CD4-positive, alpha-beta T cell treated with Interleukin-6 at 100 ng/mL for 8 hours (primary cell): ENCODE results near the gene SMC1B.
A peak's percentile ranks its signal among the peaks of the same experiment; 100 is the strongest.

Source experiments
- DNase-seq: peaks from one replicate; pipeline ENCODE4 v3.0.0-alpha.2; 2020; ENCODE audit warnings: mixed read lengths, low spot score

SMC1B gene

DNA sequence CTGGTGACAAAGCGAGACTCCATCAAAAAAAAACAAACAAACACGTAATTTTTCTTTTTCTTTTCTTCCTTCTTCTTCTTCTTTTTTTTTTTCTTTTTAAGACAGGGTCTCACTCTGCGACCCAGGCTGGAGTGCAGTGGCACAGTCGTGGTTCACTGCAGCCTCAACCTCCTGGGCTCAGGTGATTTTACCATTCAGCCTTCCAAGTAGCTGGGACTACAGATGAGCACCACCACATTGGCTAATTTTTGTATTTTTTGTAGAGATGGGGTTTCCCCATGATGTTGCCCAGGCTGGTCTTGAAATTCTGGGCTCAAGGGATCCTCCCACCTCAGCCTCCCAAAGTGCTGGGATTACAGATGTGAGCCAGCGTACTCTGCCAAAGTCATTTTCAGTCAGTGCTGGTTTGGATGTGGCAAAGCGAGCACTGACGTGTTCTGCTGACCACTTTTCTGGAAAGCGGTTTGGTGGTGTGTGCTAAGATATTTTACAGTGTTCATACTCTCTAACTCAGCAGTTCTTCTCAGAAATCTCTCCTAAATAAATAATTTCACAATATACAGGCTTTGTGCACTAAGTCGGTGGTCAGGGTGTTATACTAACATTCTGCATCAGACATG, 92.9 kb downstream of the SMC1B start:
- no peak for DNase-seq

DNA sequence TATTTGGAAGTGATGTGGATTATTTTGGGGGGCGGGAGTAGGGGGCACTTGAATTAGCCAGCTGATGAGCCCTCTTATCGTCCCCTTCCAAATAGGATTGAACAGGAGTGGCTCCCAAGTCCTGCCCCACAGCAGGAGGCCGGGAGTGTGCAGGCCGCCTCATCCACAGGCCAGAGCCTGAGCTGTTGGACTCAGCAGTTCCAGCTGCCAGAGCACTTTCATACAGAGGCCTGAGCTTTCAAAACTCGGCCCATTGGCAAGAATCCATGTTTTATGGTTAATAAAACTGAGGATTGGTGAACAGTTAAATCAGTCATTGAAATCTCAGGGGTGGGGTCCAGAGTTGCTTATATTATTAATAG, 94.1 kb downstream of the SMC1B start:
- DNase-seq, result no peak

DNA sequence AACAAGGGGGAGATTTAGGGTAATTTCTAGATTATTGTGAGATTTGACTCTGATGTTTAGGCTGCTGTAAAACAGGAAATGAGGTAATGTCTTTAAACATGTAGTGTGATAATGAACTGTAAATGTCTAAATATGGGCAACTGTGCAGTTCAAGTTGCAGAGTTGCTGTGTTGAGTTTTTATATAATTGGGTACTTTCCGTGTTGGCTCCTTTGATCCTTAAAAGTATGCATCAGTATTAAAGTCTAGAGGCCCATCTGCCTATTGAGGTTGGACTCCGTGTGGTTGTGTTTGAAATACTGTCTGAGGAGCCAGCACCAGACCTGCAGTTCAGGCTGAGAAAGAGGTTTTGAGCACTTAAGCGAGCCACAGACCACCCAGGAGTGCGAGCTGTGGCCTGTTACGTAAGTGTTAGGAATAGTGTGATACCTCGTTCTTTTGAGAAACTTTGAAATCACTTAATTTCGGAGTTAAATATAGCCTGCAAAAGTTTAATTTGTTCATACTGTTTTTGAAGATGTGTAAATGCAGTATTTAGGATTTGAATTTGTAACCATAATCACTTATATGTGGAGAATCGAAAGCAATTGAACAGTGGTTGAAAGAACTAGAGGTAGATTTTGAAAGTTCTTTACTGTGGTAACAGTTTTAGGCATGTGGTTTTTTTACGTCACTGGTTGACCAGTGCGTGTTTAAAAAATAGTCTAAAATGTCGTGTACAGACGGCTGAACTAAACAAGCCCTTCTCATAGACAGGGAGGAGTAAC, 94.7 kb downstream of the SMC1B start:
- peak; percentile 54 for DNase-seq

DNA sequence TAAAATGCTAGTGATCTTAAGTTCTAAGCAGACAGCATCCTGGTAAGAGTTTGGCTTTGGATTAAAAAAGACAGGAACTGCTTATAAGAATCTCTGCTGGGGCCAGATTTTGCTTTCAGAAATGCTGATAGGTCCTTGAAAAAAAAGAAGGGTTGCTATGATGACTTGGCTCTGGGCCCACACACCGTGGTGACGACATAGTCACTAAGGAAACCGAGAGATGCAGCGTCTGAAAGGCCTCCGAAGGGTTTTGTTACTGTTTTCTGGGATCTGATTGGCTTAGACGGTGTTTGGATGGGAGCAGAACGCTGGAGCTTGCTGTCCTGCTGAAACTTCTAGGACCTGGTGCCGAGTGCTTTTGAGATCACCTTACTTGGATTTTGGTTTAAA, 95.2 kb downstream of the SMC1B start:
- peak; percentile 91 for DNase-seq

DNA sequence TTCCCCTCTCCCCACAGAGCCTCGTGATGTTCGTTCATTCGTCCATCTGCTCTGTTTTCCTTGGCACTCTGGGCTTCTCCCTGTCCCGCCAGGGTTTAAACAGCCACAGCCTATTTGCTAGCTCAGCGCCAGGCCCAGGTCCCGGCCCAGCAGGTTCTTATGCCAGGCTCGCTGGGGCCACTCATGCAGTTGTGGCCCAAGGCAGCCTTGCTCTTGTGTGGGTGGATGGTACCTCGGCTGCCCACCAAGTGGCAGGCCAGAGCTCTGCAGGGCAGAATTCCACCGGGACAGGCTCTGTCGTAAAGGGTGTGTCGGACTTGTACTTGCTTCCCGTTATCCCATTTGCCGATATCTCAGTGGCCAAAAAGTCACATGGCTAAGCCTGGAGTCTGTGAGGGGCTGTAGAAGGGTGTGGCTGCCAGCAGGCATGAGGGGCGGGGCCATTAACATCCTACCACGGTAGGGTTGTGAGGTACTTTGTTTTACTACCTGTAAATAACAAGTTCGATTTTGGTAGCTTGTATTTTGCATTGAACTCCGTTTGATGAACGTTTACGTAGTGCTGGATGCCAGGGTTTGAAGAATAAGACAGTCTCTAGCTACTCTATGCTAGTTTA, 95.7 kb downstream of the SMC1B start:
- DNase-seq, result no peak

DNA sequence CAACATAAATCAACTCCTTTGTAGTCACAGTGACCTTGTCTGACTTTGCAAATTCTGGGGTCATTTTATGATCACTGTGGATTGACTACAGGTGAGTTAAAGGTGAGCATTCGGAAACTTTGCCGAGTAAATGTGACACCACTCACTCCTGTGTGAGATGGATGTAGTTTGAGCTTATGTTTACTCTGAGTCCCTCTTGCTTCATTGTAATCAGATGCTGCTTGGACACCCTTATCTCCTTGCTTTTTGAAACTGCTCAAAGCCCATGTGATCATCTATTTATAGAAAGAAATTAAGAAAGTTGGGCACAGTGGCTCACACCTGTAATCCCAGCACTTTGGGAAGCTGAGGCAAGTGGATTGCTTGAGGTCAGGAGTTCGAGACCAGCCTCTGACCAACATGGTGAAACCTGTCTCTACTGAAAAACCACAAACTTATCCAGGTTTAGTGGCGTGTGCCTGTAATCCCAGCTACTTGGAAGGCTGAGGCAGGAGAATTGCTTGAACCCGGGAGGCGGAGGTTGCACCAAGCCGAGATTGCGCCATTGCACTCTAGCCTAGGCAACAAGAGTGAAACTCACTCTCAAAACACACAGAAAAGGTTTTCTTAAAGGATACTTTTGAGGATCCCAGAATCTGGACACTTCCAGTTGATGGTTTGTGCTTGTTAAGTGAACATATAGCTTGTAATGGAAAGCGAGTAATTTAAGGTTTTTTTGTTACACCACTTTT, 96.4 kb downstream of the SMC1B start:
- no peak for DNase-seq

DNA sequence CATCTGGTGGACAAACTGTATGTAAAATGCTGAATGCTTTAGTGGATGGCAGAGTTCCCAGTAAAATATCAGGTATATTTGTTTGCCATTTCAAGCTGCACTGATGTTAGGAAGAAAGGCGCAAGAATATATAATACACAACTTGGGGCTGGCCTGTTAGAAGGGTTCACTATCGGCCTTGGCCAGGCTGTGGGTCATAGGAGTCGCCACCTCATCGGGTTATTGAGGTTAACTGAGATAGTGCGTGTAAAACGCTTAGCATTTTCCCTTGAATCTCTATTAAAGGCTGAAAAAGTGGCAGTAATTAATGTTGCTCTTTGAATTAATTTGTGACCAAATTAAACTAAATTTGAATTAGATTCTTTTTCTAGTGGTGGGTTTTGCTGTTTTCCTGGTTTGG, 98.6 kb downstream of the SMC1B start:
- DNase-seq, result no peak

DNA sequence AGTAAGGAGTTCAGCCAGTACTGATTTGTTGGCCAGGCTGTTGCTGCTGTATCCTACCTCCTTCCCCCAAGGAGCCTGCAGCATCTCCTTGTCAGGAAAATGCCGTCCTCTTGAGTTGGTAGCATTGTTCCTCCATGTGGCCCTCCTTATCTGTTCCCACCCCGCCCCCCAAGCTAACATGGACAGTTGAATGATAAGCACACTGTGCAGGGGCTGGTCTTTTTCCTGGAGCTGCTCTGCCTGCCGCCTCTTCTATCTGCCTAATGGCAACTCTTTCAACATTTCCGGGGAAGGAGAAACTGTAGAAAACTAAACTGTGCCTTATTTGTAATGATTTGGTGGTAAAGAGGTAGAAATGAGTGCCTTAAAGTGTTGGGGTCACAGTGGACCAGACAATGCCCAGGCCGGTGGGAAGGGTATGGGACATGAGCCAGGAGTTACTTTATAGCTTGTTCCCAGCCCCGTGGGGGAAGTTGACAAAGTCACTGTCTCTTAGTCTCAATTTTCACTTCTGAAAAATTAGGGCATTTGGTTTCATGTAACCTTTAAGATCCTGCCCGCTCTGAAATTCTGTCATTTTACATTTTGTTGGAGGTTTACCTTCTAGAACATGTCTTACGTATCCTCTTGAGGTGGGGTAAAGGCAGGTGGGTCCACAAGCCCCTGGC, 99.2 kb downstream of the SMC1B start:
- no peak for DNase-seq

DNA sequence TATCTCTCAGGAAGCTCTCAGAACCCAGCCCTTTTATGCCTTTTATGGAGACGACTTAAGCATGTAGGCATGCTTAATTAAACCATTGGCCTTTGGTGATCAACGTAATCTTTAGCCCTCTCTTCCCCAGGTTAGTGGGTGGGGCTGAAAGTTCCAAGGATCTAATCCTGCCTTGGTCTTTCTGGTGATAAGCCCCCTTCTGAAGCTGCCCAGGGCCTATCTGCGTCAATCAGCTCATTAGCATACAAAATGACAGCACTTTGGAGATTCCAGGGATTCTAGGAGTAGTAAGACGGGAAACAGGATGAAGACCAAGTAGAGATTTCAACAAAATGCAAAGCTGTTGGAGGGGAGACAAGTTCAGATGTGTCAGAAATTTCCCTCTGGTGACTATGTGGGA, 100.5 kb downstream of the SMC1B start:
- DNase-seq, result no peak

DNA sequence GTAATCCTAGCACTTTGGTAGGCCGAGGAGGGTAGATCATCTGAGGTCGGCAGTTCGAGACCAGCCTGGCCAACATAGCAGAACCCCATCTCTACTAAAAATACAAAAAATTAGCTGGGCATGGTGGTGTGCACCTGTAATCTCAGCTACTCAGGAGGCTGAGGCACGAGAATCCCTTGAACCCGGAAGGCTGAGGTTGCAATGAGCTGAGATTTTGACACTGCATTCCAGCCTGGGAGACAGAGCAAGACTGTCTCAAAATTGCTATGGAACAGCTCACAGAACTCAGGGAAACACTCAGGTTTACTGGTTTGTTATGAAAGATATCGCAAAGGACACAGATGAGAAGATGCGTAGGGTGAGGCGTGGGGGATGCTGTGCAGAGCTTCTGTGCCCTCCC, 101.0 kb downstream of the SMC1B start:
- no peak for DNase-seq

DNA sequence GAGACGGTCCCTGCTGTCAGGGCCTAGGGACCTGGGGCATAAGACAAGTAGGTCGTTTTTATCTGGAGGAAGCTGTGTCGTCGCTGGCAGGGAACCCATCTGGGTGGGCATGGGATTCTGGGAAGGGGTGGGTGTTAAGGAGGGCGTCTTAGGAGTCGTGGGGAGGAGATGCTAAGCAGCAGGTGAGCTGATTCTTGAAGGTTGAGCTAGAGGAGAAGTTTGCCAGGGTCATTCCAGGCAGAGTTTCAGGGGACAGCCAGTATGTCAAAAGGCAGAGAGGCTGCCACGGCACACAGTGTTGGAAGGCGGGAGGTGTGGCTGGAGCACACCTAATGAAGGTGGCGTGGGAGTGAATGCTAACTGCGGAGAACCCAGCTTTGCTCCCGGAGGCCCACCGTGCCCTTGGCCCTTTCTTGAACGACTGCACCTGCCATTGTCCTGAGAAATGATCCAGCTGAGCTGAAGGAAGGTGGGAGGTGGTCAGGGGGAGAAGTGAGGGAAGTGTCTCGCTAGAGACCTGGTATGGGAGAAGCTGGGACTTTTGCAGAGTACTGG, 102.3 kb downstream of the SMC1B start:
- DNase-seq, result no peak

DNA sequence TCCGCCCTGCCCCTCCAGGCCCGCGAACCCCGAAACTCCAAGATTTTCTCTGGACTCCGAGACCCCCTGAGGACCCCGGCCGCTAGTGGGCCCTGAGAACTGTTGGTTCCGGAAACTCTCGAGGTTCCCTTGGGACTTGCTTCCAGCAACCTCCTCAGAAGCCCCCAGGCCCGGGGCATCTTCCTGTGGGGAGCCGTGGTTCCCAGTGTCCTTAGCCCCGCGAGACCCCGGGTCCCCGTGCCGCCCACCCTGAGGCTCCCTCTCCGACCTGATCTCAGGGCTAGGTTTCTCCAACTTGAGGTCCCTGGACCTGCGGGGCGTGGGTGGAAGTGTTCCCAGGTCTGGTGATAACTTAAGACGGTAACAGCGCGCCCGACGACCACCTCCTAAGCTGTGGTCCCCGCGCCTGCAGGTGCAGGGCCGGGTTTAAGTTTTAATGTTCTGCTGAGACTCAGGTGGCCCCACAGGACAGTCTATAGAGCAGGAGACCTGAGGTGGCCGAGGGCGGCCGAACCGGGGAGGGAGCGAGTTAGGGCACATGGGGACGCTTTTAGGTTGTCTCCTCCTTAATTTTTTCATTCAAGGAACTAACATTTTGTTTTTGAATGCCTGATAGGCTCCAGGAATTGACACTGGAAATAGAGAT, 102.9 kb downstream of the SMC1B start:
- no peak for DNase-seq

DNA sequence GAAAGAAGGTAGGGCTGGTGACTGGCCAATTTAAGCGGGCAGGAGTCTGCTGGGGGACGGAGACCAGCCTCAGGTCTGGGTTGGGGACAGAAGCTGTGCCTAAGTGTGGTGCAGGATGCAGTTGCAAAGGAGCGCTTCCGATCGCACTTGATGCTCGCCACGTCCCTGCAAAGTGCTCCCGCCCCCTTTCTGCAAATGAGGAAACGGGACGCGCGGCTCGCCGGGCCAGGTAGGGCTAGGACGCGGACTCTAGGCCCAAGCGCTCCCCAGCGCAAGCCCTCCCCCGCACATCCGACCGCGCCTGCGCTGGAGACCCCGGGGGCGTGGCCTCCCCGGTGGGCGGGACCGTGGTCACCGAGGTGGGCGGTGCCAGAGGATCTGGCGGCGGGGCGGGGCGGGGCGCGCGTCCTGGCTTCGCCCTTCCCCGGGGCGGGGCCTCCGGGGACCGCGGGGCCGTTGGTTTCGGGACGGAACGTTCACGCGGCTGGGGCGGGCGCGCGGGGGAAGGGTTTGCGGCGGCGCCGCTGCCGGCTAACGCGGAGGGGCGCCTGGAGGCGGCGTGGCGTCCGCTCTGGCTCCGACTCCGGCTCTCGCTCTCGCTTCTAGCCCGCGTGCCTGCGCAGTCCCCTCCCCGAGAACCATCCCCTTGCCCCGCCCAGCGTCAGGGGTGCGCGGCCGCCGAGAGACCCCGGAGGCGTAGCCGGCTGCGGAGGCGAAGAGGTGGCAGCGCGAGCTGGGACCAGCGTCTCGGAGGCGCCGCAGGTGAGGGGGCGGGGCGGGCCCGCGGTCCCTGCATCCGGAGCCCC, 103.8 kb downstream of the SMC1B start, which contains the start of gene FAM118A:
Gene FAM118A, plus strand, starts transcription at position 513 of the 806 bp plus-strand sequence. CDS start 12,446 bp downstream, outside the sequence.
- DNase-seq, result peak; percentile 93

DNA sequence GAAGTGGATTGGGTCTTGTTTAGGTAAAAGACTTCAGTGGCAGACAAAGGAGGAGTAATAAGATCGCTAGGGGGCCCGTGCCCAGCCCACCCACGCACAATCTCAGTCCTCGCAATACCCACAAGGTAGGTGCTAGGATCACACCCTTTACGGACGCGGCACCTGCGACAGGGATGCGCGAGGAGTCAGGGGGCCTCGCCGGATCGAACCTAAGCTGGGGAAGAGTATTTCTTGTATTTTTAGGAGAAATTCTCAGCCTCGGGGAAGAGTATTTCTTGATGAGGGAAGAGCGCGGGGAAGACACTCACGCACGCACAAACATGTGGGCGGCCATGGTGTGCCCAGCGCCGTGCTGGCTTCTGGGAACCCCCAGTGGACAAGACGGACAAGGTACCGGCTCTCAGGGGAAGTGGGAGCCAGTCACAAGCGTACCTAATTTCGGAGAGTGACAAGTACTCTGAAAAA, 104.4 kb downstream of the SMC1B start:
- DNase-seq, result no peak

DNA sequence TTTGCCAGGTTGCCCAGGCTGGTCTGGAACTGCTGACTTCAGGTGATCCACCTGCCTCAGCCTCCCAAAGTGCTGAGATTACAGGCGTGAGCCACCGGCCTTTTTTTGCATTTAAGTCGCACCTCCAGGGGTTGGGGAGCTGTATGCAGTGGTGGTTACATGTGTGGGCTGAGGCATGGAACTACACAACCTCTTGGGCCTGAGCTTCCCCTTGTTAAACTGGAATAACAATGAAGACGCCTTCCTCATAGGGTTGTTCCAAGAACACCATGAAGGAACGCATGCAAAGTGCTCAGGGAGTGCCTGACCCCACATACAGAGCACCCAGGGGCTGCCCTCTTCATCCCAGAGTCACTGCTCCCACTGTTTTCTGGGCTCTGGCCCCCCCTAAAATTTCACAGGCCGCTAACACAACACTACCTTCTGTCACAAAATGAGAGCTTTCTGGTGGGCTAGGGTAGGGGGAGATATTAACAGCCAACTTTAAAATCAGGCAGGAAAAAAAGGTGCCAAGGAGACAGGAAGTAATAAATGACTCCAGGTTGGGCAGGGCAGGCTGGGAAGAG, 104.9 kb downstream of the SMC1B start:
- DNase-seq, result no peak

DNA sequence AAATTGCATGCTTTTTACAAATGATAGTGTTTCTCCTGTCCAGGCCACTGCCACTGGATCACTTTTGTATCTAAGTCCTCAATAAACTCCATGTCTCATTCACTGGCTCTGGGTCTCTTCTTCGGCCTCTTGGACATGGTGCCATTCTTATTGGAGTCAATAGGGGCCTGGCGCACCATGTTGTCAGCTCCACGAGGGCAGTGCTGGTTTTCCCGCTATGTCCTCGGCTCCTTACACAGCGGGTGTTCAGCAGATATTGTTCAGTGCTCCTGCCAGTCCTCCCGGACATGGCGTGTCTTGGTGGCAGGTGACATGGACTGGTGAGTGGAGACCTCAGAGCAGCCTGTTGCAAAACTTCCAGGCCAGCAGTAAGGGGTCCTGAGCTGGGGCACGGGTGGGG, 107.3 kb downstream of the SMC1B start:
- DNase-seq, result no peak

DNA sequence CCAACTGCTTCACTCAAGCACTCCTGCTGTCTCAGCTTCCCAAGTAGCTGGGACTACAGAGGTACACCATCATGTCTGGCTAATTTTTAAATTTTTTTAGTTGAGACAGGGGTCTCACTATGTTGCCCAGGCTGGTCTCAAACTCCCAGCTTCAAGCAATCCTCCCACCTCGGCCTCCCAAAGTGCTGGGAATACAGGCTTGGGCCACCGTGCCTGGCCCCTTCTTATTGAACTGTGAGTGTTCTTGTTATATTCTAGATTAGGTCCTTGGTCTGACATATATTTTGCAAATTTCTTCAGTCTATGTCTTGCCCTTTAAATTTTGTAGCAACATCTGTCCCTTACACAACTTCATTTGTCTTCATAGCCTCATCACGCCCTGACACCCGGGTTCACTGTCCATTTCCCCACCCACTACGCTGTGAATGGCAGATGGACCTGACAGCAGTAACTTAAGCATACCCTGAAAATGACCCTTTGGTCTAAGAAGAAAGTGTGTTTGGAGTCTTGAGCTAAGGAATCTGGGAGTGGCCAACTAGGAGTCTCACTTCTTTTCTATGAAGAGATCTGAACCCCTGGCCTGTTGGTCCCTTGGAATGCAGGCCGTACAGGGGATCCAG, 107.8 kb downstream of the SMC1B start:
- no peak for DNase-seq

DNA sequence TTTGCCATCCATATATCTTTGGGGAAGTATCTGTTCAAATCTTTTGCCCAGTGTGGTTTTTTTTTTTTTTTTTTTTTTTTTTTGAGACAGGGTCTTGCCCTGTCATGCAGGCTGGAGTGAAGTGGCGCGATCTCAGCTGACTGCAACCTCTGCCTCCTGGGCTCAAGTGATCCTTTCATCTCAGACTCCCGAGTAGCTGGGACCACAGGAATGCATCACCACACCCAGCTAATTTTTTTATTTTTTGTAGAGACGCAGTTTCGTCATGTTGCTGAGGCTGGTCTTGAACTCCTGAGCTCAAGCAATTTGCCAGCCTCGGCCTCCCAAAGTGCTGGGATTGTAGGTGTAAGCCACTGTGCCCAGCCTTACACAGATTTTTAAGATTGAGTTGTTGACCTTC, 108.4 kb downstream of the SMC1B start:
- DNase-seq, result no peak

DNA sequence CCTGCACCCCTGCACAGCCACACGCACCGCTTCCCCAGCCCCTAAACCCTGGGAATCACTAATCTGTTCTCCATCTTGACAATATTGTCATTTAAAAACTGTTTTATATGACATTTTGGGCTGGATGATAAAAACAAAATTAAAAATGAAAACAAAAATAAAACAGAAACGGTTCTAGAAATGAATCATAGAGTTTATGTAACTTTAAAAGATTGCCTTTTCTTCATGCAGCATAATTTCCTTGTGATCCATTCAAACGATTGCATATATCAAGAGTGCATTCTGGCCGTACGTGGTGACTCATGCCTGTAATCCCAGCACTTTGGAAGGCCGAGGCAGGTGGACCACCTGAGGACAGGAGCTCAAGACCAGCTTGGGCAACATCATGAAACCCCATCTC, 110.2 kb downstream of the SMC1B start:
- DNase-seq, result no peak

DNA sequence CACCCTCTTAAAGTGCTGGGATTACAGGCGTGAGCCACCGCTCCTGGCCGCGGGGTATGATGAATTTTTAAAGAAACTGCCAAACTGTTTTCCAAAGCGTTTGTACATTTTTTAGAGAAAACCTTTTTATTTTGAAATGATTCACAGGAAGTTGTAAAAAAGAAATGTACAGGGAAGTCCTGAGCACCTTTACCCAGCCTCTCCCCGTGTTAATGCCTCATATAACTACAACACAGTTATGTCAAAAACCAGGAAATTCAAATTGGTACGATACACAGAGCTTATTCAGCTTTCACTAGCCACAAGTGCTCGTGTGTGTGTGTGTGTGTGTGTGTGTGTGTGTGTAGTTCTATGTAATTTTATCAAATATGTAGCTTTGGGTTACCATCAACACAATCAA, 110.6 kb downstream of the SMC1B start:
- no peak for DNase-seq
